IPS-NIHi11 (cell line): ENCODE results near the gene MEIKIN.

Experiments
- DNase-seq: peaks from one replicate; pipeline ENCODE4 v3.0.0; 2012; ENCODE audit warnings: mixed read lengths, low spot score

Gene MEIKIN

GRCh38 chr5:131973089-131973712 is 27.7 kb upstream of the MEIKIN start:
- no peak for DNase-seq

- no peak for DNase-seq
These were observed 23.0 kb upstream of the MEIKIN start for GRCh38 chr5:131968396-131968954.

GRCh38 chr5:131966551-131966950 is 21.1 kb upstream of the MEIKIN start:
- no peak for DNase-seq

- no peak for DNase-seq
These were observed 20.5 kb upstream of the MEIKIN start for GRCh38 chr5:131965826-131966415.

GRCh38 chr5:131959906-131960305 is 14.4 kb upstream of the MEIKIN start:
- DNase-seq: no peak

GRCh38 chr5:131959136-131959535 is 13.7 kb upstream of the MEIKIN start:
- no peak for DNase-seq

GRCh38 chr5:131957721-131958441 is 12.4 kb upstream of the MEIKIN start:
- DNase-seq: no peak

- DNase-seq: no peak
These were observed 8.5 kb upstream of the MEIKIN start for GRCh38 chr5:131953969-131954368.

- no peak for DNase-seq
These were observed 6.9 kb upstream of the MEIKIN start for GRCh38 chr5:131952301-131952857.

- DNase-seq: no peak
These were observed 5.2 kb upstream of the MEIKIN start for GRCh38 chr5:131950706-131951105.

GRCh38 chr5:131947445-131947844 is 2.0 kb upstream of the MEIKIN start:
- no peak for DNase-seq

GRCh38 chr5:131944702-131945550 is 537 bp downstream of the MEIKIN start:
- no peak for DNase-seq

GRCh38 chr5:131943916-131944315 is 1.5 kb downstream of the MEIKIN start:
- no peak for DNase-seq

GRCh38 chr5:131942016-131942415 is 3.4 kb downstream of the MEIKIN start:
- DNase-seq: no peak

GRCh38 chr5:131939690-131940345 is 5.6 kb downstream of the MEIKIN start:
- no peak for DNase-seq

GRCh38 chr5:131932235-131932634 is 13.2 kb downstream of the MEIKIN start:
- DNase-seq: peak; percentile 36

- DNase-seq: no peak
These were observed 16.5 kb downstream of the MEIKIN start for GRCh38 chr5:131928957-131929356.

- no peak for DNase-seq
These were observed 19.3 kb downstream of the MEIKIN start for GRCh38 chr5:131926168-131926567.

- DNase-seq: no peak
These were observed 29.0 kb downstream of the MEIKIN start for GRCh38 chr5:131916481-131916880.

GRCh38 chr5:131914472-131914871 is 31.0 kb downstream of the MEIKIN start:
- DNase-seq: no peak

GRCh38 chr5:131913603-131914002 is 31.9 kb downstream of the MEIKIN start:
- no peak for DNase-seq
